H1 (cell line): ENCODE data around the gene TEX36. TPM values are rescaled to one million over a fixed set of nuclear protein-coding genes. Genes with fewer than 3 reads are reported as not detected.

Experiments used
- BACH1 ChIP-seq: IDR thresholded peaks from 2 replicates; pipeline ENCODE4 v1.6.1; 2012; ENCODE audit warnings: low read length, improper control_type of control experiment
- CBX5 ChIP-seq: fragments of 300-800, 300-1000 bp; sonication (generic); IDR thresholded peaks from 2 replicates; pipeline ENCODE4 v1.7.1; 2016; ENCODE audit warnings: antibody characterized with exemption, low read length, low read depth
- CHD7 ChIP-seq: fragments of 300-600 bp; sonication (generic); IDR thresholded peaks from 2 replicates; pipeline ENCODE4 v1.7.1; 2012; ENCODE audit warnings: low read length, moderate library complexity, mild to moderate bottlenecking, inconsistent platforms; ENCODE audit not compliant: insufficient replicate concordance
- EP300 ChIP-seq, 2 experiments: IDR thresholded peaks; 1 replicate in 1 of 2; 2 replicates in 1 of 2; pipeline ENCODE4 v1.6.1; 2011 to 2012; ENCODE audit warnings: low read depth in 2 of 2, low read length in 2 of 2, mild to moderate bottlenecking in 2 of 2, borderline replicate concordance in 1 of 2, inconsistent platforms in 1 of 2, moderate library complexity in 1 of 2
- JUND ChIP-seq: IDR thresholded peaks from 2 replicates; pipeline ENCODE4 v1.6.1; 2011; ENCODE audit warnings: mild to moderate bottlenecking, improper control_type of control experiment, low read length
- KDM5A ChIP-seq: fragments of 200-600 bp; IDR thresholded peaks from 2 replicates; pipeline ENCODE4 v1.7.1; 2012; ENCODE audit warnings: mild to moderate bottlenecking, low read length, inconsistent platforms, mixed read lengths
- SAP30 ChIP-seq: fragments of 300-600 bp; sonication (generic); IDR thresholded peaks from 2 replicates; pipeline ENCODE4 v1.7.1; 2012; ENCODE audit warnings: low read length, moderate library complexity, mild to moderate bottlenecking, inconsistent platforms; ENCODE audit not compliant: insufficient read depth, insufficient replicate concordance
- SIN3A ChIP-seq, 2 experiments: IDR thresholded peaks in 1 of 2; conservative IDR thresholded peaks in 1 of 2; 2 replicates each; pipeline ENCODE4 v1.6.1; 2011 to 2012; ENCODE audit warnings: low read length in 2 of 2, improper control_type of control experiment in 1 of 2, low read depth in 1 of 2, mild to moderate bottlenecking in 1 of 2
- SP2 ChIP-seq: IDR thresholded peaks from 2 replicates; pipeline ENCODE4 v1.6.1; 2012; ENCODE audit warnings: mild to moderate bottlenecking, low read length, inconsistent platforms
- ZNF274 ChIP-seq: IDR thresholded peaks from 2 replicates; pipeline ENCODE4 v1.7.0; 2012; ENCODE audit warnings: low read length, borderline replicate concordance; ENCODE audit errors: extremely low read depth
- polyA plus RNA-seq, 7 experiments: library from polyadenylated mRNA; depleted of rRNA in 3 of 7; stranded (reverse) in 5 of 7; unstranded in 2 of 7; fragments of >200 nt in 5 of 7; fragments of 200-250 nt in 2 of 7; gene quantifications; 1 replicate in 5 of 7; 2 replicates in 1 of 7; 4 replicates in 1 of 7; pipeline versions ENCODE4 v1.2.1 to v1.2.3, GENCODE V29; 2011 to 2013; ENCODE audit warnings: missing spikeins in 2 of 7, mixed read lengths in 2 of 7
- total RNA-seq: library from RNA; stranded (reverse); fragmentation: NEBNext Ultra II Directional; extraction: Animal tissue kit (Norgen Biotek cat#: 25700); gene quantifications from 2 replicates; pipeline ENCODE4 v1.2.1, GENCODE V29; 2021
- TF ChIP-seq, protein P1 (sequence below): IDR thresholded peaks from 2 replicates; pipeline ENCODE4 v1.6.1; 2011; ENCODE audit warnings: low read depth, mild to moderate bottlenecking, low read length; ENCODE audit not compliant: insufficient read depth

TEX36 gene
- total and polyA plus RNA-seq, 2 of the 8 experiments (the other 6 are each of a cell fraction or from before 2014, with no cell fraction given) = not detected

DNA sequence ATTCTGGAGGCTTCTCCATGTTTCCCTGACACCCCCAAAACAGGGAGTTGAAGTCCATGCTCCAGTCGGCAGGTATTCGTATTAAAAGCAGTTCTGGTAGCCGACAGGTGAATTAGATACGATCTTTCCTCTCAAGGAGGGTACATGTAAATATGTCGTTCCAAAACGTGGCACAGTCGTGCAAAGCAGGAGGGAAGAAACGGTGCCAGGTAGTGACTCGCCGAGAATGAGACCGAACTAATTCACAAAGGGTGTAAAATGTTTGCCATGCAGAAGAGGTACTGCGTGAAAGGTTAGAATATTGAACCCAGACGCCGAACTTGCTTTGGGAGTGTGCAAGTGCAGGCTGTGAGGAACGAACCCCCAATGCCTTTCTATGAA, 37.0 kb upstream of the TEX36 start (continued):
- no peak for TF ChIP-seq CHD7
- no peak for TF ChIP-seq CBX5
- TF ChIP-seq BACH1 = no peak
- TF ChIP-seq, protein P1, sequence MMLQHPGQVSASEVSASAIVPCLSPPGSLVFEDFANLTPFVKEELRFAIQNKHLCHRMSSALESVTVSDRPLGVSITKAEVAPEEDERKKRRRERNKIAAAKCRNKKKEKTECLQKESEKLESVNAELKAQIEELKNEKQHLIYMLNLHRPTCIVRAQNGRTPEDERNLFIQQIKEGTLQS = no peak
- TF ChIP-seq SP2 = no peak
- TF ChIP-seq ZNF274 = no peak
- TF ChIP-seq SAP30 = no peak
- TF ChIP-seq SIN3A (conservative IDR thresholded peaks at IDR 0.05 in 1 of 2, IDR thresholded peaks at IDR 0.05 in 1 of 2; ENCODE audit: low read depth in 1 of 2, low read length in 2 of 2) = no peak
- no peak for TF ChIP-seq KDM5A
- no peak for TF ChIP-seq JUND
- TF ChIP-seq EP300 (IDR thresholded peaks at IDR 0.05; ENCODE audit: borderline replicate concordance in 1 of 2, low read depth in 2 of 2, low read length in 2 of 2) = no peak
